GM18873 (cell line): ENCODE measurements around the gene U2SURP.

ENCODE experiments used
- ATAC-seq: cut with Tn5 transposase; IDR thresholded peaks from one replicate; pipeline ENCODE4 v1.9.1; 2021; ENCODE audit warnings: mild to moderate bottlenecking, moderate library complexity, moderate number of reproducible peaks; ENCODE audit not compliant: unreplicated experiment, low FRiP score

Gene U2SURP

DNA sequence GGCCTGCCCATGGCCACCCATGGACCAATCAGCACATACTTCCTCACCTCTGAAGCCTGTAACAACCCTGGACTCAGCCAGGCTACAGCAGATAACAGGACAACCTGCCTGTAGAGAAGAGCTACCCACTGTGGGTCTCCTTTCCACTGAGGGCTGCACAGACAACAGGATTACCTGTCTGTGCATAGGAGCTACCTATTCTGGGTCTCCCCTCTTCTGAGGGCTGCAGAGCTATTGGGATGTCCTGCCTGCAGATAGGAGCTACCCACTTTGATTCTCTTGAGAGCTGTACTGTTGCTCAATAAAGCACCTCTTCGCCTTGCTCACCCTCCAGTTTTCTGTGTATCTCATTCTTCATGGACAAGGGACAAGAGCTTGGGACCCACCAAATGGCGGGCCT lies 94.4 kb downstream of the U2SURP start:
- no peak for ATAC-seq

DNA sequence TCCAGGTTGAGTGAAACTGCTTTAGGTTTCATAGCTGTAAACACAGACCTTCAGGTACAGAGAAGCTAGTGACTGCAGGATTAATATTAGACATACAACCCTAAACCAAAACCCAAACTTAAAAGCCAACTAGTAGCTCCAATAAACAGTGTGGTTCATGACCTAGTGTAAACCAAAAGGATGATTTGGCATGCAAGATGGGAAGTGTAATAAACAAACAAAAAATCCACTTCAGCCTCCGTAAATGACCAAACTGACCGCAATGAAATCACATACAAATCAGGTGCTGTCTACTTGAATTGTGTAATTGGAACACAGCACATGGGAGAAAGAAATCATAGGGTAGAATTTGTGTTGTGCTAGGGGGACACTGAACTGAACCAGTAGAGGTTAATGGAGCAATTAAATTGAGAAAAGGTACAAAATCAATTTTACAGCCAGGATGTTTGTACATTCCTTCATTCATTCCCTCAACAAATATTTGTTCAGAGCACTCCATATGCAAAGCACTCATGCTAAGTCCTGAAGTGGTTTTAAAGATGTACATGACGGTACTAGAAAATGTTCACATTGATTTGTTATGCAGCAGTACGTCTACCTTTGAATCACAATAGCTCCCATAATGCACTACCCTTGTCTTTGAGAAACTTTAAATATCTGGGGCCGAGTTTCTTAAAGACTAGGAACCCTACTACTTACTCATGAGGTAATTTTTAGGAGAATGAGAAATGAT lies 96.8 kb downstream of the U2SURP start:
- no peak for ATAC-seq

GRCh38 chr3:143099210-143099609 lies 97.8 kb downstream of the U2SURP start:
- ATAC-seq, result no peak

DNA sequence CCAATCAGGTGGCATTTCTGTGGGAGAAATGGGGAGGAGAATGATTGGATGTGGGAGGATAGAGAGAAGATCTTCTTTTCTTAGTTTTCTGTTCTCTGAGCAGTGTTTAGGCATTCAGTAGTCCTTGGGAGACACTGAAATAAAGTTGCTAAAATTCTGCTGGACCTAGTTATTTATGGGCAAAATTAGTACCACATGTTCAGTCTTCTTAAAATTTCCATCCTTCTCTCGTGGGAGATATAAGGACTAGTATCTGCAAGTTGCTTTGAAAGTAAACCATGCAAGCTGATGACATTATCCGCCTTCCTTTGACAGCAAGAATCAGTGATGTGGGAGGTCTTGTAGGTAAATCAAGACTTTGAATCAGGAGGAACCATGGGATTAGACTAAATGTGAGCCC lies 98.3 kb downstream of the U2SURP start:
- ATAC-seq, result no peak

DNA sequence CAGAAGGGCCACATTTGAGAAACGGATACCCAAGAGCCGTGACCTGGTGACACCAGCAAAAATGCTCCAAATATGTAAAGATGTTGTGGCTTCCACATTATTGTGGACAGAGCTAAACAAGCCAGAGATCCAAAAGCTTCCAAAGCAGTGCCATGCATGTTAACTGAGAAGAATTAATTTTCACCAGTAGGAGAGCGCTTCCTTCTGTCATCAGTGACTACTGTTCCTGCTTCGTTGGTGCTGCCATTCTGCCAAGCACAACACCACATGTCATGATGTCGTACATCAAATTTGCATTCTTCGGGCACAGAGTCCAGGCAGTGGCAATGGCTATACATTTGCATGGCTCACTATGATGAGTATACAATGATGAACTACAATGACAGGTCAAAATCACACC lies 99.1 kb downstream of the U2SURP start:
- no peak for ATAC-seq

- ATAC-seq, result no peak
Measured at GRCh38 chr3:143101792-143102381, 100.5 kb downstream of the U2SURP start.

DNA sequence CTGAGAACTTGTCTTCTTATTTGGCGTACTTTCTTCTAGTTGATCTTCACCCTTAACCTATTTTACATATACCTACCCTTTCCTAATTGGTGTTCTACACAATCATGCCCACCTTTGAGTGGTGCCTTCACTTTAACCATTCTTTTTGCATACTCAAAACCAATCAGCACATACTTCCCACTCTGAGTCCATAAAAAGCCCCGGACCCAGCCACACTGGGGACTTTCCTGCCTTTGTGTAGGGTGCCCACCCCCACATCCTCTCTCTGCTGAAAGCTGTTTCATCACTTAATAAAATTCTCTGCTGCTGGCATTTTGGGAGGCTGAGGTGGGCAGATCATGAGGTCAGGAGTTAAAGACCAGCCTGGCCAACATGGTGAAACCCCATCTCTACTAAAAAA lies 102.3 kb downstream of the U2SURP start:
- peak; percentile 63 for ATAC-seq

- ATAC-seq, result no peak
Measured at GRCh38 chr3:143105170-143105569, 103.8 kb downstream of the U2SURP start.

DNA sequence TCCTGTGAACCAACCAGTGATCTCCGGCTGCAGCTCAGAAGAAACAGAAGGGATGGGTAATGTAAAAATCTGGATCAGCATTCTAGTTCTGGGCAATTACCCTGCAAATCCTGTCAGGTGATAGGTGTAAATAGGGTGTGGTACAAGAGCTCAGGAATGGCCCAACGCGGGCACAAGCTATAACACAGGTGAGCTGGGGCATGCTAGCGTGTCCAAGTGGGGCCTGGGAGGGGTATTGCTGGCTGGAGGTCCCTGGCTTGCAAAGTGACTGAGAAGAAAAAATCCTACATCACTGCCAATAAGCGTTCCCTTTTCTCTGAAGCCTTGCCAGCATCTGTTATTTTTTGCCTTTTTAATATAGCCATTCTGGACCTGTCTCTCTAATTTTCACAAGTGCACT lies 108.5 kb downstream of the U2SURP start:
- ATAC-seq, result no peak
